ENCODE data around the gene DLEC1.
A peak's percentile ranks its signal among the peaks of the same experiment; 100 is the strongest.
"Not testable (repeated sequence)": the region's sequence is repeated elsewhere in the genome, so short reads cannot be mapped to it uniquely, and the experiment has no call there.

The DLEC1 gene

DNA sequence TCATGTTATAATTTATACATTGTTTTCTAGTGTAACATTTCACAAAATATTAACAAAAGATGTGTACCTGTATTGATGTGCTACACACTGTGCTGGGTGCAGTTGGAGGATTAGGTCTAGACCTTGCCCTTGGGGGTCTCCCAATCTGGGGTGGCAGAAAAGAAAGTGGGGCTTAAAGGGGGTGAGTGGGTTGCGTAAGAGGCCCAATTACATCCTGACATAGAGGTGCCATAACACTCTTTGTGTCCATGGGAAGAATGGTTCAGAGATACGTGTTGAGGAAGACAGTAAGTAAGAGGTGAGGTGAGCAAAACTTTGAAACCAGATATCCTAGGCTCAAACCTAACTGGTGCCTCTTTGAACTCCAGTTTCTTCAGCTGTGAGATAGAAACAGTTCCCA, 31.0 kb downstream of the DLEC1 start:
- no peak for TF ChIP-seq JUND (IDR thresholded peaks at IDR 0.05; ENCODE audit: low read depth)
- DNase-seq (ENCODE audit: low read depth in 1 of 2, low spot score in 1 of 2), result no peak
- in situ Hi-C loops (cut with HindIII; ENCODE audit: low pct_unique_long_range_greater_than_20kb, low sequenced_read_pairs), result no loop called here

DNA sequence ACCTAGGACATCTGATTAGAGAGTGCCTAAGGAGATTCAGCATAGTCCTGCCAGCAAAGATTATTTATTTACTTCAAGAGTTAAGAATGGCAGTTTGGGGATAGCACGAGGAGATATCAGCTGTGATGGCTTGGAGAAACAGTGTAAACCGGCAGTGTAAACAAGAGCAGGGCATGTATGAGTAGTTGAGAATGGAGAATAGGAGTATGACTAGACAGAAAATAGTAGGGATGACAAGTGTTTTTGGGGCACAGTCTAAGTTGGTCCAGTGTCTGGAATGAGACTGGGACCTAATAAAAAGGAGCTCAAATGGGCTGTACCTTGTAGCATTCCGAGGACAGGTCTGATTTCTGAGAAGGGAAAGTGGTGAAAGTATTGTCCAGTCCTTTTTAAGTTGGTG, 38.1 kb downstream of the DLEC1 start:
- in situ Hi-C loops (cut with HindIII; ENCODE audit: low pct_unique_long_range_greater_than_20kb, low sequenced_read_pairs); DNase-seq (ENCODE audit: low read depth in 1 of 2, low spot score in 1 of 2): not testable (repeated sequence)

- in situ Hi-C loops (cut with HindIII; ENCODE audit: low pct_unique_long_range_greater_than_20kb, low sequenced_read_pairs); DNase-seq (ENCODE audit: low read depth in 1 of 2, low spot score in 1 of 2): not testable (repeated sequence)
These were observed 43.3 kb downstream of the DLEC1 start for GRCh38 chr3:38082296-38082695.

- DNase-seq (ENCODE audit: low read depth in 1 of 2, low spot score in 1 of 2); in situ Hi-C loops (cut with HindIII; ENCODE audit: low pct_unique_long_range_greater_than_20kb, low sequenced_read_pairs): not testable (repeated sequence)
These were observed 44.2 kb downstream of the DLEC1 start for GRCh38 chr3:38083254-38083653.

DNA sequence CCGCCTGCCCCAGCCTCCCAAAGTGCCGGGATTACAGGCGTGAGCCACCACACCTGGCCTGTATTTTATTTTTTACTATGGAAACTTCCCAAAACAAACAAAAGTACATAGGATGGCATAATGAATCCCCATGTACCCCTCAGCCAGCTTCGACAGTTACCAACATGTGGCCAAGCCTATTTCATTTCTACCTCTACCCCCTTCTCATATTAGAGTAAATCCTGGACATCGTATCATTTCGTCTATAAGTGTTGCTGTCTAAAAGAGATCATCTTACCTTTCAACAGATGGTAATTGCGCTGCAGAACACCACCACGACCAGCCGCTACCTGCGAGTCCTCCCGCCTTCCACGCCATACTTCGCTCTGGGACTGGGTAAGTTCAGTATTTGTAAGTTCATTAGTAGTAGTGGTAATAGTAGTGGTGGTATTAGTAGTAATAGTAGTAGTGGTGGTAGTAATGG, 44.9 kb downstream of the DLEC1 start:
- no peak for TF ChIP-seq JUND (IDR thresholded peaks at IDR 0.05; ENCODE audit: low read depth)
- in situ Hi-C loops (cut with HindIII; ENCODE audit: low pct_unique_long_range_greater_than_20kb, low sequenced_read_pairs), result no loop called here
- DNase-seq (ENCODE audit: low read depth in 1 of 2, low spot score in 1 of 2), result no peak

- TF ChIP-seq JUND (IDR thresholded peaks at IDR 0.05; ENCODE audit: low read depth), result no peak
- in situ Hi-C loops (cut with HindIII; ENCODE audit: low pct_unique_long_range_greater_than_20kb, low sequenced_read_pairs), result no loop called here
- peak in 1 of 2 experiments; percentile 57 for DNase-seq (ENCODE audit: low read depth in 1 of 2, low spot score in 1 of 2)
These were observed 45.6 kb downstream of the DLEC1 start for GRCh38 chr3:38084334-38085310.

DNA sequence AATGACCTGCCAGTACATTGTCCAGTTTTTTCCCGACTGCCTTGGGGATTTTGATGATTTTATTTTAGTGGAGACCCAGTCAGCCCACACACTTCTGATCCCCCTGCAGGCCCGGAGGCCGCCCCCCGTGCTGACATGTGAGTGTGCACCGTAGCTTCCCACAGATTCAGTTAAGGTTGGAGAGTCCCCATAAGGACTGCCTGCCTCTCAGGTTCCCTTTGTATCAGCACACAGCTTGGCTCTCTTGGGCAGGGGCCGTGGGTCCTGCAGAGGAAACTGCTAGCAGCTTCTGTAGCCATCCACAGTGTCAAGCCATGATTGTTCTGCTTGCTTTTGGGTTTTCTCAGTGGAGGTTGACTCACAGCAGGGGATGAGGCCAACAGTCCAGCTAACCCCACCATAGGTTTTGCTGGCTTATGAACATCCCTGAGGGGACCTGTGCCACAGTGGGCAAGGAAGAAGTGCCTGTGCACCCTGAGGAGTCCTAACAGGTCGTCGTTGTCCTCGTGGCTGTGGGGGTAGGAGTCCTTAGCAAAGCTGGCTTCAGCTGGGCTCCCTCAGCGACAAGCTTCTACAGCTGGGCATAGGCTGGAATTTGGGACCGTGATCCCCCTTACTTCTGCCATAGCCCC, 46.4 kb downstream of the DLEC1 start:
- no peak for DNase-seq (ENCODE audit: low read depth in 1 of 2, low spot score in 1 of 2)
- no peak for TF ChIP-seq JUND (IDR thresholded peaks at IDR 0.05; ENCODE audit: low read depth)
- in situ Hi-C loops (cut with HindIII; ENCODE audit: low pct_unique_long_range_greater_than_20kb, low sequenced_read_pairs), result no loop called here

DNA sequence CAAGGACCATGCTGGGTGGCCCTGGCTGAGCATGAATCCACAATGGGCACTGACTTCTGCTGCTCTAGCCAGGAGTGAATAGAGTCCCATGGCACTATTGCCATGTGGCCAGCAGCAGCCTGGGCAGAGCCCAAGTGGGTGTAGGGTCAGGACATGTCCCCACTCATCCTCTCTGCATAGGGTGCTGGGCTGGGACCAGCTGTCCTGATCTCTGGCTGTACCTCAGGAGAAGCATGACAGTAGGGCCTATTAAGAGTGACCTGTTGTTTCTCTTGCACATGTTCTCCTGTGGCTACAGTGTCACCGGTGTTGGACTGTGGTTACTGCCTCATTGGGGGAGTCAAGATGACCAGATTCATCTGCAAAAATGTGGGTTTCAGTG, 46.9 kb downstream of the DLEC1 start:
- in situ Hi-C loops (cut with HindIII; ENCODE audit: low pct_unique_long_range_greater_than_20kb, low sequenced_read_pairs), result no loop called here
- DNase-seq (ENCODE audit: low read depth in 1 of 2, low spot score in 1 of 2), result no peak
- TF ChIP-seq JUND (IDR thresholded peaks at IDR 0.05; ENCODE audit: low read depth), result no peak

DNA sequence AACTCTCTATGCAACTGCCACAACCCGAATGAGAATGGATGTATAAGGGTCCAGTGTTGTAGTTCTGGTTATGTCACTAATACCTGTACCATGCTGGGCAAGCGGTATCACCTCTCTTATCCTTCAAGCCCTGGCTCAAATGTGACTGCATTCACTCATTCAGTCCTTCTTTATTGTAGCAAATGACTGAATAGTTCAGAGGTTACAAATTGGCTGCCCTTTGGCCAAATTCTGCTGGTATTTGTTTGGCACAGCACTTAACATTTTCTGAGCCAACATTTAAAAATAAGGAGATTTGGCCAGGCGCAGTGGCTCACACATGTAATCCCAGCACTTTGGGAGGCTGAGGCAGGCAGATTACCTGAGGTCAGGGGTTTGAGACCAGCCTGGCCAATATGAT, 47.5 kb downstream of the DLEC1 start:
- no peak for DNase-seq (ENCODE audit: low read depth in 1 of 2, low spot score in 1 of 2)
- in situ Hi-C loops (cut with HindIII; ENCODE audit: low pct_unique_long_range_greater_than_20kb, low sequenced_read_pairs), result no loop called here
- TF ChIP-seq JUND (IDR thresholded peaks at IDR 0.05; ENCODE audit: low read depth), result no peak

DNA sequence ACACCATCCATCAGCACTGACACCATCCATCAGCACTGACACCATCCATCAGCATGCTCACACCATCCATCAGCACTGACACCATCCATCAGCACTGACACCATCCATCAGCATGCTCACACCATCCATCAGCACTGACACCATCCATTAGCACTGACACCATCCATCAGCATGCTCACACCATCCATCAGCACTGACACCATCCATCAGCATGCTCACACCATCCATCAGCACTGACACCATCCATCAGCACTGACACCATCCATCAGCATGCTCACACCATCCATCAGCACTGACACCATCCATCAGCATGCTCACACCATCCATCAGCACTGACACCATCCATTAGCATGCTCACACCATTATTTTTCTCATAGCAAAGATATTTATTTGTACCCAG, 48.3 kb downstream of the DLEC1 start:
- in situ Hi-C loops (cut with HindIII; ENCODE audit: low pct_unique_long_range_greater_than_20kb, low sequenced_read_pairs); DNase-seq (ENCODE audit: low read depth in 1 of 2, low spot score in 1 of 2): not testable (repeated sequence)

DNA sequence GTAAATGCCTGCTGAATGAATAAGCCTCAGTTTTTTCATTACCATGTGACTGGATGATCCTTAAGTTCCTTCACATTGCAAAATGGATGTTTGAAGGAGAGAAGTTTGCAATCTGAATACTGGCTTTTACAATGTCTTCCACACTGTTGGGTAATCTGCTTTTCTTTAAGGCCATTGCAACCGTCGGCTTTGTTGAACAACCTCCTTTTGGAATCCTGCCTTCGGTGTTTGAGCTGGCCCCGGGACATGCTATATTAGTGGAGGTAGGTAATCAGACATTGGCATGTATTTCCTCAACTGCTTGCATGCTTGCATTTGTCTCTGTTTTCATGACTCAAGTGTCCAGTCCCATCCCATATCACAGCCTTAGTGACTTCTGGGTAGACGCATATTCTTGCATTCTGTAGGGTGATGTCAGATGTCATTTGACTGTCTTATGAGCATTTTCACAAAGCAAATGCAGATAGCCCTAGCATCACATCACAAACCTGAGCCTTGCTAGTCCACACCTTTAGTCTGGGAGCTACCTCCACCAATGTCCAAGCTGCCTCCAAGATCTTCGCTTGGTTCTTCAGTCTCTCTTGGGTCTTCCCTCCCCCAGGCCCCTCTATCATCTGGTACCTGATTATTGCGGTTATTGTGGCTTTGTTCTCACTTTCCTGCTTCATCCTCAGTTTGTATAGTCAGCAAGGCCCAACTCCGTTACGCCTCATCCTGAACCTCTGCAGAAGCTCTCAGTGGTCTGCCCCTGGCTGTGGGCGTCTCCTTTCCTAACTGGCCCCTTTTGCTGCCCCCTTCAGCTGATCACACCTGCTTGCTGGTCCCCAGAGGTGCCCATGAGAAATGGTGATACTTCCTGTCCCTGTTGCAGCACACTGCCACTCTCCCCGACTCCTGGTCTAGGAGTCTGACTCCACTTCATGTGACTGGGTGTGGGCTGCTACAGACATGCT, 49.4 kb downstream of the DLEC1 start:
- no peak for DNase-seq (ENCODE audit: low read depth in 1 of 2, low spot score in 1 of 2)
- in situ Hi-C loops (cut with HindIII; ENCODE audit: low pct_unique_long_range_greater_than_20kb, low sequenced_read_pairs), result no loop called here
- no peak for TF ChIP-seq JUND (IDR thresholded peaks at IDR 0.05; ENCODE audit: low read depth)

DNA sequence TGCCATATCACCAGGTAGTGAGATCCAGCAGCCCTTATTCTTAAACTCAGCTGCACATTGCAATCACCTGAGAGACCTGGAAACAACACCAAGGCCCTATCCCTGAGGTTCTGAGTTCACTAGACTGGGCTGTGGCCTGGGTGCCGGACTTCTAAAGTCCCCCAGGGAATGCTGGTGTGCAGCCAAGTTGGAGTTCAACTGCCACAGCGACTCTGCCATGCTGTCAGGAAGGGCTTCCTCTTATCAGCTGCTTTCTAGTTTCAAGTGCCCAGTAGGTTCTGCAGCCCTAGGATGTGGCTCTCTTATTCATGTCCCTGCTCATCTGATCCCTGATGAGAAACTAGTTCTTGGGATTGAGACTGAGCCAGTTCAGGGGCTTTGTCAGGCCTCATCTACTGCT, 50.2 kb downstream of the DLEC1 start:
- in situ Hi-C loops (cut with HindIII; ENCODE audit: low pct_unique_long_range_greater_than_20kb, low sequenced_read_pairs), result no loop called here
- no peak for TF ChIP-seq JUND (IDR thresholded peaks at IDR 0.05; ENCODE audit: low read depth)
- no peak for DNase-seq (ENCODE audit: low read depth in 1 of 2, low spot score in 1 of 2)

Measured in T47D (cell line).